Epithelial cell of proximal tubule (primary cell): ENCODE results near the gene KCNAB1. TPM values are rescaled to one million over a fixed set of nuclear protein-coding genes. Genes with fewer than 3 reads are reported as not detected.

Experiments
- DNase-seq: peaks from one replicate; pipeline ENCODE4 v3.0.0-alpha.2; 2011; ENCODE audit warnings: low read depth
- H3K4me3 ChIP-seq: 2 replicates; pipeline ENCODE4 v1.5.1; 2011; ENCODE audit warnings: low read depth, mild to moderate bottlenecking, low read length
- total RNA-seq: library from RNA; depleted of rRNA; stranded (reverse); fragments of >200 nt; gene quantifications from 2 replicates; pipeline ENCODE4 v1.2.3, GENCODE V29; 2015
- TF ChIP-seq, protein P1 (sequence below): conservative IDR thresholded peaks from 2 replicates; pipeline ENCODE4 v1.5.1; 2012; ENCODE audit warnings: low read depth, mild to moderate bottlenecking, low read length

KCNAB1 gene
- total RNA-seq, 1 donor from 2014 or later = not detected

DNA sequence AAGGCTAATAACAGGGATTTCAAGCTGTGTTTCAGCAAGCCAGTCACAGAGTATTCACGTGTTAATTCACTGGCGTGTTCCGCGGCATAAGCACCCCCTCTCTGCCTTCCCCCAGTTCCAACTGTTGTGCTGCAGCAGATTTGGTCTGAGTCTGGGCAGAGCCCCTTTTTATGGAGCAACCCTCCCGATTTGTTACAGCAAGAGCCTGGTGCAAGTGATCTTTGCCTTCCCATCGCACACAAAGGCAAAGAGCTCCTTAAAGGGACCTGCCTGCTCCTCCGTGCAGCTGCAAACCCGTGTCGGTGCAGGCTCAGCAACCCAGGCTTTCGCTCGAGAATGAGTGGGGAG, 170.5 kb downstream of the KCNAB1 start:
- H3K4me3 ChIP-seq = no peak overlapping the region
- TF ChIP-seq, protein P1, sequence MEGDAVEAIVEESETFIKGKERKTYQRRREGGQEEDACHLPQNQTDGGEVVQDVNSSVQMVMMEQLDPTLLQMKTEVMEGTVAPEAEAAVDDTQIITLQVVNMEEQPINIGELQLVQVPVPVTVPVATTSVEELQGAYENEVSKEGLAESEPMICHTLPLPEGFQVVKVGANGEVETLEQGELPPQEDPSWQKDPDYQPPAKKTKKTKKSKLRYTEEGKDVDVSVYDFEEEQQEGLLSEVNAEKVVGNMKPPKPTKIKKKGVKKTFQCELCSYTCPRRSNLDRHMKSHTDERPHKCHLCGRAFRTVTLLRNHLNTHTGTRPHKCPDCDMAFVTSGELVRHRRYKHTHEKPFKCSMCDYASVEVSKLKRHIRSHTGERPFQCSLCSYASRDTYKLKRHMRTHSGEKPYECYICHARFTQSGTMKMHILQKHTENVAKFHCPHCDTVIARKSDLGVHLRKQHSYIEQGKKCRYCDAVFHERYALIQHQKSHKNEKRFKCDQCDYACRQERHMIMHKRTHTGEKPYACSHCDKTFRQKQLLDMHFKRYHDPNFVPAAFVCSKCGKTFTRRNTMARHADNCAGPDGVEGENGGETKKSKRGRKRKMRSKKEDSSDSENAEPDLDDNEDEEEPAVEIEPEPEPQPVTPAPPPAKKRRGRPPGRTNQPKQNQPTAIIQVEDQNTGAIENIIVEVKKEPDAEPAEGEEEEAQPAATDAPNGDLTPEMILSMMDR = no peak
- DNase-seq = no peak

GRCh38 chr3:156291272-156292123, 171.1 kb downstream of the KCNAB1 start:
- DNase-seq = no peak
- peak overlapping the region; percentile 33 for H3K4me3 ChIP-seq

DNA sequence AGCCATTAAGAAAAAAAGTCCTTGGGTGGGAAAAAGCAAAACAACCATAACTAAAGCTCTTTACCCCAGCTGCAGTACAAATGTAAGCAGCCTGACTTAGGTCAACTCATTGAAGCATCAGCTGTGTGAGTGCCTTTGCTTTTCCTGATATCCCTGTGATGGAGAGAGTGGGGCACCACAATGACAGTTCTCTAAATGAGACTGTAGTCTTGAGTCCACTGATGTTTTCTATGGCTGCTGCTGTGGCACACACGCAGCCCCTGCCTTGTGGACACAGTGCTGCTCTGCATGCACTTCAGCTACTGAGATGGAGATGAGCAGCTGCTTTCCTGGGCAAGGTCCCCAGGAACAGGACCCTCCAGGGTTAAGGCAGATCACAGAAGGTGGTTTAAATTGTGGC, 173.2 kb downstream of the KCNAB1 start:
- DNase-seq = no peak
- H3K4me3 ChIP-seq = no peak overlapping the region
- TF ChIP-seq, protein P1 = no peak

More at GRCh38 chr3:156291272-156292123, 171.1 kb downstream of the KCNAB1 start:
- TF ChIP-seq, protein P1 = no peak

- H3K4me3 ChIP-seq = no peak overlapping the region
- DNase-seq = no peak
- TF ChIP-seq, protein P1 = no peak
These were observed 177.2 kb downstream of the KCNAB1 start for GRCh38 chr3:156297582-156297981.

GRCh38 chr3:156298014-156298413, 177.6 kb downstream of the KCNAB1 start:
- TF ChIP-seq, protein P1 = no peak
- DNase-seq = no peak
- H3K4me3 ChIP-seq = no peak overlapping the region

- TF ChIP-seq, protein P1 = no peak
- H3K4me3 ChIP-seq = no peak overlapping the region
- DNase-seq = no peak
These were observed 178.6 kb downstream of the KCNAB1 start for GRCh38 chr3:156298938-156299337.

GRCh38 chr3:156299569-156299968, 179.2 kb downstream of the KCNAB1 start:
- H3K4me3 ChIP-seq = no peak overlapping the region
- no peak for DNase-seq
- TF ChIP-seq, protein P1 = no peak
